Activated CD4-positive, CD25-positive, alpha-beta regulatory T cell (primary cell): Measurements from ENCODE around the gene ATP9A.

Source experiments
- DNase-seq, 4 experiments: peaks; one replicate each; lab custom pipeline; 2025; lab: John Stamatoyannopoulos, UW

The ATP9A gene

DNA sequence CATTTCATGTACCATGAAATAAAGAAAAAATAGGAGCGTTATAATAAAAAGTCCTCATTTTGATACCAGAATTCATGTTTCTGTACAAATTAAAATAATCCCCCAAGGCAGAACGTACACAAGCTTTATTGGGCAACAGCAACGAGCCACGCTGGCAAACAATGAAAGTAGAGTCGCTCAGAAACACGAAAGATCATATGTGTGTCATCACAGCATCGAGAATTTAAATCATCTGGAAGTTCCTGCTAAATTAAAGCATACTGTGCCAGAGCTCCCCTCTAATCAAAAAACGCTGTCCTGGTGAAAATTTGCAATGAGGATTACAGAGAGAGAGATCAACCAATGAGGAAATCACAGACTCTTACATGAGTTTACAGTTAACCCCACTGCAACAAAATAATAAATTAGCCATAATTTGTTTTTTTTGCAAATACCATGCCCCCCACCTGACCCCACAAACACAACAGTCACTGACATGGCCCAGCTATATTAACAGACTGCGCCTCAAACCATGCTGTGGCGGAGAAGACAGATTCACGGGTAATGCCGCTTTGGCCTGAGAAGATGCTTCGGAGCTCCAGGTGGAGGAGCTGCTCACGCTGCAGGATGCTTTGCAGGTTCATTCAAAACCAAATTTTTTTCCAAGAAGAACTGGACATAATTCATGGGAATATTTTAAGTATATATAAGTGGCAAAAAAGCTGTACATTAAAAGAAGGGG is 171.4 kb downstream of the ATP9A start:
- DNase-seq = no peak

DNA sequence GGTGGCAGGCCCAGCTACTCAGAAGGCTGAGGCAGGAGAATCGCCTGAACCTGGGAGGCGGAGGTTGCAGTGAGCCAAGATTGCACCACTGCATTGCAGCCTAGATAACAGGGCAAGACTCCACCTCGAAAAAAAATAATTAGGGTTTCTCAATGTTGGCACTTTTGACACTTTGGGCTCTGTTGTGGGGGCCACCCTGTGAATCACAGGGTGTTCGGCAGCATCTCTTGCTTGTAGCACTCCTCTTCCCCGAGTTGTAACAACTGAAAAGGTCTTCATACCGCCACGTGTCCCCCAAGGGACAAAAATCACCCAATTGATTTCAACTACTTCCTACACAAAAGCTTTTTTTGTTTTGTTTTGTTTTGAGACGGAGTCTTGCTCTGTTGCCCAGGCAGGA is 172.4 kb downstream of the ATP9A start:
- no peak for DNase-seq

DNA sequence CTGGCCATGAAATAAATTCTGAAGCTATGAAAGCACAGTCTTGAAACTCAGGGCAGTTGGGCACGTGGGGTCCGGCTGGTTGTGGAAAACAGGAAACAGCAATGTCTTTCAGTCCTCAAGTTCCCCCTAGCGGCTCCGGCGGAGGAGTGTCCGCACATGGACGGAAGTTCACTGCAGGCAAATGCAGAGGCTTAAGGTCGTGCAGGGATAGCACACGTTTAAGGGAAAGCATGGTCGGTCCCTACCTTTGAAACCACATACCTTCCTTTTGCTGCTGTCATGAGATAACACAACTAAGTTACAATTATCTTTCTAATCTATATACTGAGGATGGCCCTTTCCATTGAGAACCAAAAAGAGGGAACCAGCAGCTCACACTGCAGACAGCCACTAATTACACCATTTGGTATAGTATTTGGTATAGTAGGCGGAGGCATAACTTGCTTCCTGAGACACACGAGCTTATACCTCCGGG is 173.1 kb downstream of the ATP9A start:
- peak; percentile 44 to 61 (median 56) for DNase-seq

DNA sequence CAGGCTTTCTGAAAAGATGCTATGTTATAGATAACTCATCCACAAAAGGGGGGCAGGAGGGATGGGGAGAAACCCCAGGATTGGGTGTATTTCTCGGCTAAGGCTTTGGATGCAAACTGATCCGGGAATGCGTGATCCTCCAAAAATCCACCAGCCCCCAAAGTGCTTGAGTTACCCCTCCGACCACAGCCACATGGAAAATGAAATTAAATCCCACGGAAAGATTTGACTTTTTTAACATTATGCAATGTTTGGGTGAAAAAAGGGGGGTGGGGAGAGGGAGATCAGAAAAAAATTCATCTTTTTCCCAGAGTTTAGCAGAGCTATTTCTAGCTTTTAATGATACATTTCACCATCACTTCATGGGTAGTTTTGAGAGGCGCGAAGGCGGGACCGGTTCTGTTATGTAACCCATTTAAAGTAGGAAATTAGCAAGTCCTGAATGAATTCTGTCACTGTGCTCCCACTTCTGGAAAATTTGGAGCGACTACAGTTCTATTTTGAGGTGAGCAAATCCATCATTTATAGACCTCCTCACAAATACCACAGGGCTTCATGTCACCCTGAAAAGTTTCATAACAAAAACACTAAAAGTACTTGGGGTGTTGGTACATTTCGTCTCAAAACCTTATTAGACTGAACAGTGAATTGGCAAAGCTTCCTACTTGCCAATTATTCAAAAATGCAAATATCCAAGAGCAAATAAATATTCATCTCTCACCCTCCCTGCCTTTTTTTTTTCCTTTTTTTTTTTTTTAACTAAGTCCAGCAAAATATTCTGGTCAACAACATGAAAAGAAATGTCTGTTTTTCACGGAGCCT is 173.7 kb downstream of the ATP9A start:
- DNase-seq = no peak

DNA sequence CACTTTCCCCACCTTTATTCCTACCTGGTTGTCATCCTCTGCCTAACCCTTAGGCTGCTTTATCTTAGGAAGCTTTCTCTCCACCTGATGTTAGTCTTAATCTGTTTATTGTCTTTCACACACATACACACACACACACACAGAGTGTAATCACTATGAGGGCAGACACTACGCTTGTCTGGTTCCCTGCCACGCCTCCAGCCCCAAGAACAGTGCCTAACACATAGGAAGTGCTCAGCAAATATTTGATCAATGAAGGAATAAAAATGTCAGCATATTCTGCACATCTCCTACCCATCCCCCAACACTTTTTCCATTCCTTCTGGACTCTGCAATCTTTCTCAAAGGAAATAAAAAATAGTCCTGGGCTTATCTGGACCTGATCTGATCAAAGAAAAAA is 174.6 kb downstream of the ATP9A start:
- DNase-seq = no peak

DNA sequence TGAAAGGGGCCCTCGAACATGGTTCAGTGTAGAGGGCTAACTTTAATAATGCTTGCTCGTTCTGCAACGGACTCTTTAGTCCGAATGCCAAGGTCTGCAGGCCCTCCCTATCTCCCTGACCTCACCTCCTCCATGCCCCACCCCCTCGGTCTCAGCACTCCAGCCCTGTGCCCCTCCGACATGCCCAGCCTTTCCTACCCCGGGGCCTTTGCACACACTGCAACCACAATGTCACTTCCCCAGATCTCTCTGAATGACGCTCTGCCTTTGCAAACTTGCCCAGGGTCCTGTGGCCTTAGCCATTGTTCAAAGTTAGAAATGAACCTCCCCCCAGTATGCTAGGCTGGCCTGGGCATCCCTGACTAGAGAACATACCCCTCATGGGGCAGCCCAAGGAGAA is 175.6 kb downstream of the ATP9A start:
- no peak for DNase-seq

DNA sequence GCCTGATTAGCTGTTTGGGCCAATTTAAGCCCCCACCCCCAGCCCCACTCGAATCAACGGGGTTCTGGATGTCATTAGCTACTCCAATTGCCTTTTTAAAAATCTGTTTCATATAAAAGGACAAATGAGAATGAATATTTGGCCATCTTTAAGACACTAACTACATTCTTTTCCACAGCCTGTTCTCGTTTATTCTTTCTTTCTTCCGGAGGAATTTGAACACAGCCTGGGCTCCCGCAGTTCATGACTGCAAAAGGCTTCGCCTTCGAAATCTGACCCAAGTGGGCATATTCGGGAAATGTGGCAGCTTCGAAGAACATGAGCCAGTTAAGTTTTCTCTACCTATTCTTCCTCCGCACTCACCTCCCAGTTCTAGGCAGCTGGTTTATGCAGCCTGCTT is 176.3 kb downstream of the ATP9A start:
- no peak for DNase-seq

DNA sequence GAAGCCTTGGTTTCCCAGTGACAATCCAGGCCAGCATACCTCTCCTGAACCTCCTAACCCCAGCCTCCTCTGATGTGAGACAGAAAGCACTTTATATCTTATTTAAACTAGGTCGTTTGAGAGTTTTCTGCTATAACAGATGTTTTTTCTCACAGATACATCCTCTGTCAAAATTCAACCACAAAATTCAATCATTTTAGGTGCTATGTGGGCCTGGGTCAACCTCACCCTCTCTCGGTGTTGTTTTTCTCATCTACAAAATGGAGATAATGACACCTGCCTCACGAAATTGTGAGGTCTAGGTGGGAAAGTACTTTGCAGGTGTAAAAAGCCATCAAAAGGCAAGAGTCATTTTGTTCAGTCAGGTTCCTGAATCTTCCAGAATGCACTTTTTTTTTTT is 179.4 kb downstream of the ATP9A start:
- DNase-seq = no peak

DNA sequence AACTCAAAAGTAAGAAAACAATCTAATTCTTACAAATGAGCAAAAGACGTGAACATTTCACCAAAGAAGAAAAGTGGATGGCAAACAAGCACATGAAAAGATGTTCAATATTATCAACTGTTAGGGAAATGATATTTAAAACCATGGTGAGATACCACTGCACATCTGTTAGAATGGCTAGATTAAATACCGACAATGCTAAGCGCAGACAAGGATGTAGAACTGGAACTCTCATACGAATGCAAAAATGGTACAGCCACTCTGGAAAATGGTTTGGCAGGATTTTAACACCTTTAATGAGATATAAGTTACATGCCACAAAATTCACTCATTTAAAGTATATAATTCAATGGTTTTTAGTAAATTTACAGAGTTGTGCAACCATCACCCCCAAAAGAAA is 181.0 kb downstream of the ATP9A start:
- DNase-seq = no peak

DNA sequence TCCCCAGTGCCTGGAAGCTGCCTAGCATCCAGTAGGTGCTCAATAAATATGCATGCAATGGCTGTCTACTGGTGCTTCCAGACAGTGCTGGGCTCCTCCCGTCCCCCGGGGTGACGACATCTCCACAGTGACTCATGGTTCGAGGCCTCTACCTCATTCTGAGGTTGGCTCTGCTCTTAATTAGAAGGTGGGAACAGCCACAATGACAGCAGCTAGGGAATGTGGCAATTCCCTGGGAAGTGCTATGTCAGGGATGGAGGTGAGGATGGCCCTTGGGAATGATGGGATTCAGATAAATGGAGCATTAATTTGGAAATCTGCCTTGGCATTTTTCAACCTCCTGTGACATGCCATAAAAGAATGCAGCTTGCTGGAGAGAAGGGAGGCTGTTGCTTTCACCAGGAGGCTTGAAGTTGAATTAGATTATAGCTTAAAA is 182.2 kb downstream of the ATP9A start:
- no peak for DNase-seq

DNA sequence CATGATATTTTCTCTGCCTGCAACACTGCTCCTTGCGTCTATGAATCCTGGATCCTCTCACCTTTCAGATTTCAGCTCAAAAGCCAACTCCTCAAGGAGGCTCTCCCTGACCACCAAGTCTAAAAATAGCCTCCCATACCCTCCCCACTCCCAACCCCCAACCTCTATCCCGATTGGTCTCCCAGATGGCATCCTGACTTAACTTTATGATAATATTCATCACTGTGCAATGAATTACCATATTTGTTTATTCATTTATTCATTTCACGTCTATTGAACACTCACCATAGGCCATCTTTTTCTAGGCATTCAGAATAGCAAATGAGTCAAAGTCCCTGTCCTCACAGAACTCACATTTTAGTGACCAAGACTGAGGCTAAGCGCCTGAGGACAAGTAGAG is 183.0 kb downstream of the ATP9A start:
- DNase-seq = no peak

DNA sequence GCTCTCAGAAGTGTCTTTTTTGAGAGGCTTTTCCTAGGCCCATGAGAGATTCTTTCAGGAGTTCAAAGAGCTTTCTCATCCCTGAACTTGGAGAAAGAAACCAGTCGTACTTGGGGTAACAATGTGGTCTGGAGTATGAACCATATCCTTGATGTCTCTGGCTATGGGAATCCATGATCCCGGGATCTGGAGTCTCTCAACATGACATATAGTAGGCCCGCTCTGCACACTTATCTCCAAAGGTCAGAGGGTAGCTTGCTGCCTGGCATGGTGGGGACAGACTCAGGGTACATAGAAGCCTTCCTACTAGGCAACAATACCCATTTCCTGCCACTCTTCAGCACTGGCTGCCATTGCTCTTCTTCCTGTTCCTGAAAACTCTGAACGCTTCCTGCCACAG is 183.5 kb downstream of the ATP9A start:
- no peak for DNase-seq

DNA sequence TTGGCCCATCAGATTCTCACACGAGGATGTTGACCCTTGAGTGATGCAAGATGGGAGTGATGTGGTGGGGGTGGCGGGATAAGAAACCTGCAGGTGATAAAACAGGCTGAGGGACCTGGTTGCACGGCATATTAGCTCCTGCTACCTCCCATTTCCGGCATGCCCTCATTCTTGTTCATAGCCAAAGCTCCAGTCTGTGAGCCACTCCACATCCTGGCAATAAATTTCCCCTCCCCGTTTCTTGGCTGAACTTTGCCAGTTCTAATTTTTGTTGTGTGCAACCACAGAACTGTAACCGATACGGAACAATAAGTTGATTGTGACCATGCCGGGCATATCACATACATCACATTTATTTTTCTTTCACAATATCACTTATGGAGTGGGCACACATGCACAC is 184.1 kb downstream of the ATP9A start:
- DNase-seq = no peak

DNA sequence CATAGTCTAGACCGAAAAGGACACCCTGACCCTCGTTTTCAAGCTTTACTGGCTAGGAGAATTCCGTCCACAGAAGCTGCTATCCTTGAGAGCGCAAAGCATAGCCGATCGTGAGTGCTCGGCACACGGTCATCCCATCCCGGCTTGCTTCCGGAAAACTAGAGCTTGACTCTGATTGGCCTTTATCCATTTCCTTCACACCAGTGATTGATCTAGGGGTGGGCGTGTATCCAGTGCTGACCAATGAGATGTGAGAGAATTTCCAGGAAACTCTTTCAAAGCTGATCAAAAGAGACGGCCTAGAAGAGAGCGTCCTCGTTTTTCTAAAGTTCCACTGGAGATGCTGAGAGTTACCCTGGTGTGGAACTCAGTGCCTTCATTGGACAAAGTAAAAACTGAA is 184.7 kb downstream of the ATP9A start:
- no peak for DNase-seq

DNA sequence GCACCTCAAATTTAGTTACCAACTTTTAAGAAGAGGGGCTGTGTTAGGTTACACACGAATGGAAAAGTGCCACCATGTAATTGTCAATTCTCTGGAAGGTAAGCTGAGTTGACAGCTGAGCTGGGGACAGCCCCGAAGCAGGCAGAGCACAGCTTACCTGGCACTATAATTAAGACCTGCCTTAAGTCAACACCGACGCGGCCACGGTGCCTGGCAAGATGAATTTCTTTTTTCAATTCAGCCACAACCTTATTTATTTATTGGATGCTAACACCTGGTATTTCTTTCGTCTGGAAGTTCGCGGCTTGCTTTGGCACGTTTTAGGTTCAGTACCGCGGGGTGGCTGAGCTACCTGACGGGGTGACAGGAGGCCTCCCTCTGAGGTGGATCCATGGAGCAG is 185.1 kb downstream of the ATP9A start:
- no peak for DNase-seq

DNA sequence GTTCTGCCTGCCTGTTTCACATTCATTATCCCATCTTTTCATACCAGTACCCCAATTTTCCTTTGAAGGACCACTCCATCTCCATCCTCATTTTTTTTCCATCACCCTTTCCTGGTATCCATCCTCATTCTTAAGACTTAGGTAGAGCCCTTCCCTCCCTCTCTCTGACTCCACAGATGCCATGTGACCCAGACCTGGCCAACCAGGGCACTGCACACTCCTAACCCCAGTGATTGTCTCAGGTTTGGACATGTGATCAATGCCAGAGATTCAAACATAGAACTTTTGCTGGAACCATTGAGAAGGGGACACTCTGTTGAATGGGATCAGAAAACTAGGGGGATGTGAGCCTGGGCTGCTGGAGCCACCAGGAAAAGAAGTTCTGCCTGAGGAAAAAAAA is 186.6 kb downstream of the ATP9A start:
- no peak for DNase-seq

DNA sequence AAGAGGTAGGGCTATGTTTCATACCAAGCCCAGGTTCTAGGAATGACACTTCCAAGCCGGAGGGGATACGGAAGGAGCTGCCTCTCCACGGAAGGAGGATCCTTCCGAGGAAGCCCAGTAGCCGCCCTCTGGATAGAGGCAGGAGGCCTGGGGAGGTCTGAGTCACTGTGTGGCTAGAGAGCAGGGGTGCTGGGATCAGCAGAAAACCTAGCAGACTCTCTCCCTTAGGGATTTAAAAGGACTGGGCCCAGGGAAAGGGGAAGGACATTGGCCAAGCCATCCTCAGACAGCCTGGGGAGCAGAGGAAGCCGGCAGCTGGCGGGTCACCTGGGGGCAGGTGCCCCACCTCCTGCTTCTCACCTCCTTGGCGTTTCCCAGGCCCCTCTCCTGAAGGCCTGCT is 189.1 kb downstream of the ATP9A start:
- DNase-seq = no peak

DNA sequence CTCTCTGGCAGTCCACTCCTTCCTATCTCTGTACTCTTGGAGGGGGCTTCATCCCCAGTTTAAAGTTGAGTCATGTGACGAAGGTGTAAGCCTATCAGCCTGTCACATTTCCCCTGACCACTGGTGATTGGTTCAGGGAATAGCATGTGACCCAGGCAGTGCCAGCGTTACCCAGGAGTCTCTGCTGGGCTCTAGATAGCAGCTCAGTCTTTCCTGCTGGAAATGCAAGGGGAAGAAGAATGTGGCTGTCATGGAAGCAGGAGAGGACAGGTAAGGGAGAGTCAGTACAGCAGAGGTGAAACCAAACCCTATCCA is 190.1 kb downstream of the ATP9A start:
- no peak for DNase-seq

DNA sequence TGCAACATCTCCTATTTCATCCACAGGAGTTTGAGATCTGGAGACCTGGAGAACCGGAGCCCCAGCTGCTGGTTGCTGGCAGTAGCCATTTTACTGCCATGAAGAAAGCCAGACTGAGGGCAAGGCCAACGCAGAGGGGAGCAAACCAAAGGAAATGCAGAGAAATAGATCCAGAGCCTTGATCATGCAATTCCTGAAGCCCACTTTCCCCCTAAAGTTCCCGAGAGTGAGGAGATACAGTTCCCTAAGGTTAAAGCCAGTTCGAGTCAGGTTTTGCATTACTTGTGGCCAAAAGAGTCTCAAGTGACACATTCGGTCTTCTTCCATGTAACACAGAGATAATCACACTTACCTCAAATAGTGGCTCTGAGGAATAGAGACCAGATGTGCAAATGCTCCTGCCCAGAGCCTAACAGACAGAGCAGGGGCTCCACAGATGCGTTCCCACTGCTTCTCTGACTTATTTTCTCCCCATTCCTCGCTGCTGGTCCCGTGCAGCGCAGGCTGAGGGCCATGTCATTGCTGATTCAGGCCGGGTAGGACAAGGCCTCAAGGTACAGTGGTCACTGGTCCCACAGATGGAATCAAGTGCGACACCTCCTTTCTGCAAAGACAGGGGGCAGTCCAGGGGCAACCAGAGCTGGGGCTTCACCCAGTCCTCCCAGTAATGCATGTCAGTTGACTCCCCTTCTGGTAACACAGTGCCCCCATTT is 190.6 kb downstream of the ATP9A start:
- no peak for DNase-seq

DNA sequence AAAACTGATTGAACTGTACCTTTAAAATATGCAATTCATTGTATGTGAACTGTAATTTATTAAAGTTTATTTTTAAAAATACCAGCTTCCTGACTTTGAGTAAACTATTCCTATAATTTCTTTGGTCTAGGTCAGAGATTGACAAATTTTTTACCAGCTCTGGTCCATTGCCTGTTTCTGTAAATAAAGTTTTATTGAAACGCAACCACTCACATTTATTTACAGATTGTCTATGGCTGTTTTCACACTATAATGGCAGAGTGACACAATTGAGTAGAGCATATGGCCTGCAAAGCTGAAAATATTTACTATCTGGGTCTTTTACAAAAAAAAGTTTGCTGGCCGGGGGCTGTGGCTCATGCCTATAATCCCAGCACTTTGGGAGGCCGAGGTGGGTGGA is 192.7 kb downstream of the ATP9A start:
- no peak for DNase-seq

DNA sequence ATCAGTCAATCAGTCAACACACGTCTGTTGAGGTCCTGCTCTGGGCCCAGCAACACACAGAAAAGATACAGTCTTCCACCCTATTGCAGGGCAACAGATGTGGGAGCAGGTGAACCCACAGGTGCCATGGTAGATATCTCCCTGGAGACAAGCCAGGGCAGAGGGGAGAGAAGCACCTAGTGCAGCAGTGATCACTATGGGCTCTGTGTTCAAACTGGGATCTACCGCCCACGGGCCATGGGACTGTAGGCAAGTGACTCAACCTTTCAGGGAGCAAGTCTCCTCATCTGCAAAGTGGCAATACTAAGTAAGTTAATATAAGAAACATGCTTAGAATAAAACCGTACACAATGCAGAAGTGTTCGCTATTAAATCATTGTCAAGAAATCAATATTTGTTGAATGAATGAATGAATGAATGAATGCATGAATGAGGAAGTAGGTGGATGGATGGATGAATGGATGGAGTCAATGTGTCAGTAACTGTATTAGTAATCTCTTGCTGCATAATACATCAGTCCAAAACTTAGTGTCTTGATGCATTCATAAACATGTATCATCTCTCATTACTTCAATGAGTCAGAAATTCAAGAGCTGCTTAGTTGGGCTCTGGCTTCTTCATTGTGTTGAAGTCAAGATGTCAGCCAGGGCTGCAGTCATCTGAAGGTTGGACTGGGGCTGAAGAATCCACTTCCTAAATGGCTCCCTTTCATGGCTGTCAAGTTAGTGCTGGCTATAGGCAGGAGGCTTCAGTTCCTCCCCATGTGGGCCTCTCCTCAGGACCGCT is 193.7 kb downstream of the ATP9A start:
- no peak for DNase-seq

DNA sequence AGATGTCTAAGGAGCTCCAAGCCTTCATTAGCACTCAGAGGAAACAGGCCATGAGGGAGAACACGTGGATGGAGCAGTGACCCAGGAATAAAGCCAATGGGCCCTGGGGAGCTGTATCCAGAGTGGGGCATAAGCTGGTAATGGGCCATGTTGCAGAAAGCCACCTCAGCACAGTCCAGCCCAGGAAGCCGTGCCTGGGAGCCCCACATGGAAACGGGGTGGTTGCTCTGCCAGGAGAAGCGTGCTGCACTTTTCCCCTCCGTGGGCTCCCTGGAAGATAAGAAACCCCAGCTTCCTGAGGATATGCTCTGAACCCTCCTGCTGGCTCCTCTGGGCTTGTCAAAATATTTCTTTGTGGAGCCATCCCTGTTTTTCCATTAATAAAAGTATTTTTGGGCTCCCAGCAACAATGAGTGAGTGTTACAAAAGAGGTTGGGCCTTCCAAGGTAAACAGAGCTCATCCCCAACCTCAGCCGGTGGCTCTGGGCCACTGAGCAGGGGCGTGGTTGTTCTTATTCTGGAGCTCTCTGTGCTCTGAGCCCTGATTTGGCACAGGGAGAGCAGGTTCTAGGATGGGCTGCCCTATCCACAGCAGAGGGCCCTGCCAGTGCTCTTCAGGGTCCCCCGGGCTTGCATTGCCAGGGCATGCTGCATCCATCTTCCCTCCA is 194.5 kb downstream of the ATP9A start:
- DNase-seq = no peak
